K562 (cell line): ENCODE measurements around the gene TOMM40L. TPM values are rescaled to one million over a fixed set of nuclear protein-coding genes. Genes with fewer than 3 reads are reported as not detected.
A peak's percentile ranks its signal among the peaks of the same experiment; 100 is the strongest.

Experiments used
- CEBPB ChIP-seq: fragments of 450-650 bp; IDR thresholded peaks from 2 replicates; pipeline ENCODE4 v1.6.1; 2016; ENCODE audit warnings: missing genetic modification characterization, missing compliant biosample characterization
- FOXK1 ChIP-seq: sonication (generic); formaldehyde crosslinking; IDR thresholded peaks from 2 replicates; pipeline ENCODE4 v1.8.0; 2022; ENCODE audit warnings: missing genetic modification reagents, mild to moderate bottlenecking, borderline replicate concordance
- HNRNPLL ChIP-seq: fragments of 200-400 bp; formaldehyde crosslinking; IDR thresholded peaks from 2 replicates; pipeline ENCODE4 v1.6.1; 2017; ENCODE audit warnings: low read length, low read depth, mild to moderate bottlenecking; ENCODE audit not compliant: poor library complexity, severe bottlenecking
- NEUROD1 ChIP-seq: fragments of 150-350 bp; IDR thresholded peaks from 2 replicates; pipeline ENCODE4 v1.6.1; 2014; ENCODE audit warnings: borderline replicate concordance, low read length, low read depth; ENCODE audit not compliant: partially characterized antibody
- PHB2 ChIP-seq: fragments of 450-650 bp; IDR thresholded peaks from 2 replicates; pipeline ENCODE4 v1.6.1; 2017; ENCODE audit warnings: low read depth
- PRPF4 ChIP-seq: fragments of 200-400 bp; formaldehyde crosslinking; IDR thresholded peaks from one replicate; pipeline ENCODE4 v1.6.1; 2017; ENCODE audit warnings: low read length, low read depth, mild to moderate bottlenecking; ENCODE audit not compliant: insufficient read depth, poor library complexity, severe bottlenecking
- SP1 ChIP-seq: sonication (generic); formaldehyde crosslinking; IDR thresholded peaks from 2 replicates; pipeline ENCODE4 v1.8.1; 2022; ENCODE audit warnings: mild to moderate bottlenecking, missing genetic modification reagents
- TAF7 ChIP-seq: fragments of 450-650 bp; IDR thresholded peaks from 2 replicates; pipeline ENCODE4 v1.6.1; 2016; ENCODE audit warnings: missing genetic modification characterization, missing compliant biosample characterization
- U2AF2 ChIP-seq: fragments of 200-400 bp; formaldehyde crosslinking; optimal IDR thresholded peaks from 2 replicates; pipeline ENCODE3; 2017; ENCODE audit warnings: low read depth, mild to moderate bottlenecking, low read length
- YY1 ChIP-seq, 3 experiments: IDR thresholded peaks; 2 replicates each; pipeline ENCODE4 v1.6.1; 2011; ENCODE audit warnings: low read length in 2 of 3, mild to moderate bottlenecking in 2 of 3, moderate library complexity in 2 of 3, borderline replicate concordance in 1 of 3, control low read depth in 1 of 3, low read depth in 1 of 3; ENCODE audit not compliant: insufficient read depth in 3 of 3, insufficient replicate concordance in 2 of 3, control insufficient read depth in 1 of 3, insufficient read length in 1 of 3; ENCODE audit errors: extremely low read depth in 1 of 3
- ZBTB17 ChIP-seq: fragments of 450-650 bp; formaldehyde crosslinking; IDR thresholded peaks from 2 replicates; pipeline ENCODE4 v1.4.0; 2020; ENCODE audit warnings: mild to moderate bottlenecking
- ZNF239 ChIP-seq: fragments of 250-450 bp; sonication (Bioruptor Pico); IDR thresholded peaks from 2 replicates; pipeline ENCODE4 v1.4.0; 2020; ENCODE audit warnings: mild to moderate bottlenecking
- ZNF766 ChIP-seq: fragments of 200-800 bp; sonication (Bioruptor generic); conservative IDR thresholded peaks from 2 replicates; pipeline ENCODE4 v1.6.1; 2016; ENCODE audit warnings: missing genetic modification characterization, missing compliant biosample characterization
- polyA plus RNA-seq, 8 experiments: library from polyadenylated mRNA; depleted of rRNA in 4 of 8; stranded (reverse) in 5 of 8; unstranded in 3 of 8; fragments of >200 nt; fragmentation: Nextera tagmentation in 2 of 8; fragmentation: Illumina TruSeq in 1 of 8; extraction: Ambion mirVana in 2 of 8; extraction: Trizol in 1 of 8; gene quantifications; 2 replicates each; pipeline versions ENCODE4 v1.2.1 to v1.2.3, GENCODE V29; 2011 to 2014; ENCODE audit warnings: inconsistent platforms in 1 of 8, missing spikeins in 1 of 8
- total RNA-seq, 7 experiments: library from RNA; depleted of rRNA in 6 of 7; stranded (reverse); fragments of >200 nt in 6 of 7; fragmentation: Illumina TruSeq in 2 of 7; extraction: Trizol in 2 of 7; gene quantifications; 2 replicates each; pipeline versions ENCODE4 v1.2.1 to v1.2.3, GENCODE V29; 2011 to 2021; ENCODE audit warnings: low replicate concordance in 1 of 7
- TF ChIP-seq, protein P1 (sequence below): fragments of 250-450 bp; sonication (Bioruptor Pico); IDR thresholded peaks from 2 replicates; pipeline ENCODE4 v1.5.0; 2021; ENCODE audit warnings: mild to moderate bottlenecking, moderate library complexity
- TF ChIP-seq, protein P2 (sequence below): sonication (generic); formaldehyde crosslinking; IDR thresholded peaks from 2 replicates; pipeline ENCODE4 v1.8.1; 2023; ENCODE audit warnings: mild to moderate bottlenecking, missing genetic modification reagents
- TF ChIP-seq, protein P3 (sequence below): fragments of 450-650 bp; formaldehyde crosslinking; IDR thresholded peaks from 2 replicates; pipeline ENCODE4 v1.4.0; 2020; ENCODE audit warnings: mild to moderate bottlenecking, moderate library complexity
- TF ChIP-seq, protein P4 (sequence below): fragments of 450-650 bp; conservative IDR thresholded peaks from 2 replicates; pipeline ENCODE4 v1.6.1; 2016; ENCODE audit warnings: missing genetic modification characterization, low read depth, mild to moderate bottlenecking, control low read depth, missing compliant biosample characterization
- TF ChIP-seq, protein P5 (sequence below): sonication (generic); formaldehyde crosslinking; IDR thresholded peaks from 2 replicates; pipeline ENCODE4 v1.9.0; 2022; ENCODE audit warnings: mild to moderate bottlenecking, missing genetic modification reagents

TOMM40L gene
- total and polyA plus RNA-seq, 9 of the 15 experiments (the other 6 are each of a cell fraction or from before 2014, with no cell fraction given), result 9.6 to 33.6 (median 25.2) TPM

DNA sequence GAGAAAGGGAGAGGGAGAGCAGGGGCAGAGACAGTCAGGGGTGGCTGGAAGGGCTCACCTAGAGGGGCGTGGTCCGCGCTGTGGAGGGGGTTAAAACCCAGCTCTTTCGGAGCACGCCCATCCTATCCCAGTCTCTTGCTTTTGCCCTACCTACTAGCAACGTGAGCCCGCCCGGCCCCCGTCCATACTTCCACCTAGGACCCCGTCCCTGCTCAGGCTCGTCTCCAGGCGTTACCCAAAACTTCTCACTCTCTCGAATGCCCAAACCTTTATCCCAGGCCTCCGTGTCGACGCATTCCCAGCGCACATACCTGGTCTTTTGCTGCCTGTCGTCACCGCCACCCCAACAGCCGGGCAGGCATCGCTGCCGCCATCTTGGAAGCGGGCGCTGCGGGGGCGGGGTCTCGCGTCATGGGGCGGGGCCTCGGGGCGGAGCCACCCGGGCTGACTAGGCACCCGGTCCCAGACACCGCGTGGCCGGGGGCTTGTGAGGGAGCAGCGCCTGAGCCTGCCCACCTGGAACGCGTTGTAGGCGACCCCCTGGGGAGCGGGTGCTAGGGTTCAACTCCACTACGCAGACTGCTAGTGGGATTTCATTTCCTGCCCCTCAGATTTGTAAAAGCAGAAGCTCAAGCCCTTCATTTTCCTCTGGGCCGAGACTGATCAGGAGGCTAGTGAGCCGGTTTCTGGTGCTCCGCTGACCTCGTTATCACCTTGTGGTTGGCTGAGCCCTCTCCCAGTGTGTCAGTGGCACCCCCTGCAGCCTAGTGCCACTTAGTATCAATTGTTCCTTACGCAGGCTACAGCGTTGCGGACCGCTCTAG, 48.5 kb upstream of the TOMM40L start, which contains the start of gene B4GALT3 (continued):
- TF ChIP-seq CEBPB (tag), result no peak
- TF ChIP-seq, protein P1, sequence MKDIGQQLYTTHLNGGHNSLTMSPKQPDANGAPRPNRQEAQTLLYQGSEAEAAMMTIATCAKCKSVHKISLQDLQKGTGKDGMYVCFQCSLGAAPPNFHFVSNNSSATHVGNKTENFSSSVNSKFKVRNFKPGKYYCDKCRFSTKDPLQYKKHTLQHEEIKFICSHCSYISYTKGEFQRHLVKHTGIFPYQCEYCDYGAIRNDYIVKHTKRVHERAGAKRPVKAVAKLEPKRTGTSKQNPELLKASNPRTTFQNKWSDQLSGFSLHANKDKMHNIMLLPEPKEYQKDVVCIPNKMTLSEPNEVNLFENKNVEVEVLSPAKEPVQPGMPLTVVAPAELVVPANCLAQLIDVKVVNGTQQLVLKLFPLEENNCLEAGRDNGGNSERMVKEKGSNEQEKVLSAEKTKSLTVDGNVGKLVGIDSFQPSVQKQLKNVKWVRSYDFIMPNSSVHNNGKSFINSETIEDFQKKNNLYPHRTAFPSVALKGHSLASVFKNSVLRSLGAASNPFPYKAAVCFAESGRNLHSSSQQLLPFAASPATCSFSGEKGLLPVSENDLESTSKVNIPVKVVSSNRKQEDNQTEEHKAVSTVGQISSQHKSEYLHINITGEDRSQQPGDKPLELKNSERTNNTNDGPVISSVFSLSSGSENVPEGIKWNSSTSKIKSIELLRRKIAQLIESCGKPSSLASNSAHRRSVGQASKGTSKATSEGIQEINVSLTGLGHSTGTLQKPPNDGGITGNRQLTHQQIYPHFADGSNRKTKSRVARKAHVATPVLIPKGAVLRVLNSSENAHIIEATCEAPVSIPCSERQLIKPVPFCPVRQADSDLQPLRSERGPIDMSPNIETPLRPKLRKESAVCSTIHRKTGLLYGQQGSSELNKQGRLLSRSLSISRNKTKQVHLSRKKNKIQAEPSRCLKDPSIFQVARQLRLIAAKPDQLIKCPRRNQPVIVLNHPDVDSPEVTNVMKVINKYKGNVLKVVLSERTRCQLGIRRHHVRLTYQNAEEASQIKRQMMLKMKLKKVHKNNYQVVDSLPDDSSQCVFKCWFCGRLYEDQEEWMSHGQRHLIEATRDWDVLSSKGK (CRISPR knock-in tag), result no peak
- no peak for TF ChIP-seq ZNF239 (CRISPR knock-in tag)
- TF ChIP-seq, protein P2, sequence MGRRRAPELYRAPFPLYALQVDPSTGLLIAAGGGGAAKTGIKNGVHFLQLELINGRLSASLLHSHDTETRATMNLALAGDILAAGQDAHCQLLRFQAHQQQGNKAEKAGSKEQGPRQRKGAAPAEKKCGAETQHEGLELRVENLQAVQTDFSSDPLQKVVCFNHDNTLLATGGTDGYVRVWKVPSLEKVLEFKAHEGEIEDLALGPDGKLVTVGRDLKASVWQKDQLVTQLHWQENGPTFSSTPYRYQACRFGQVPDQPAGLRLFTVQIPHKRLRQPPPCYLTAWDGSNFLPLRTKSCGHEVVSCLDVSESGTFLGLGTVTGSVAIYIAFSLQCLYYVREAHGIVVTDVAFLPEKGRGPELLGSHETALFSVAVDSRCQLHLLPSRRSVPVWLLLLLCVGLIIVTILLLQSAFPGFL (CRISPR knock-in tag), result 0 out of 2 replicates have a peak, but pooled peaks have one; percentile 15
- no peak for TF ChIP-seq NEUROD1
- TF ChIP-seq SP1 (CRISPR knock-in tag), result peak; percentile 97
- peak; percentile 93 to 99 (median 98) for TF ChIP-seq YY1 (IDR thresholded peaks at IDR 0.05; ENCODE audit: borderline replicate concordance in 1 of 3, control insufficient read depth in 1 of 3, extremely low read depth in 1 of 3, insufficient read depth in 3 of 3, insufficient read length in 1 of 3, insufficient replicate concordance in 2 of 3, low read depth in 1 of 3, low read length in 2 of 3)
- peak; percentile 92 for TF ChIP-seq TAF7
- TF ChIP-seq HNRNPLL, result peak; percentile 85
- TF ChIP-seq PHB2, result no peak
- 0 out of 2 replicates have a peak, but pooled peaks have one; percentile 54 for TF ChIP-seq ZBTB17 (CRISPR knock-in tag)
- peak; percentile 86; the same call in 1 of the 2 replicates for TF ChIP-seq ZNF766
- TF ChIP-seq, protein P3, sequence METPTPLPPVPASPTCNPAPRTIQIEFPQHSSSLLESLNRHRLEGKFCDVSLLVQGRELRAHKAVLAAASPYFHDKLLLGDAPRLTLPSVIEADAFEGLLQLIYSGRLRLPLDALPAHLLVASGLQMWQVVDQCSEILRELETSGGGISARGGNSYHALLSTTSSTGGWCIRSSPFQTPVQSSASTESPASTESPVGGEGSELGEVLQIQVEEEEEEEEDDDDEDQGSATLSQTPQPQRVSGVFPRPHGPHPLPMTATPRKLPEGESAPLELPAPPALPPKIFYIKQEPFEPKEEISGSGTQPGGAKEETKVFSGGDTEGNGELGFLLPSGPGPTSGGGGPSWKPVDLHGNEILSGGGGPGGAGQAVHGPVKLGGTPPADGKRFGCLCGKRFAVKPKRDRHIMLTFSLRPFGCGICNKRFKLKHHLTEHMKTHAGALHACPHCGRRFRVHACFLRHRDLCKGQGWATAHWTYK (CRISPR knock-in tag), result 0 out of 2 replicates have a peak, but pooled peaks have one; percentile 43
- TF ChIP-seq U2AF2, result no peak
- TF ChIP-seq PRPF4, result no peak
- TF ChIP-seq, protein P4, sequence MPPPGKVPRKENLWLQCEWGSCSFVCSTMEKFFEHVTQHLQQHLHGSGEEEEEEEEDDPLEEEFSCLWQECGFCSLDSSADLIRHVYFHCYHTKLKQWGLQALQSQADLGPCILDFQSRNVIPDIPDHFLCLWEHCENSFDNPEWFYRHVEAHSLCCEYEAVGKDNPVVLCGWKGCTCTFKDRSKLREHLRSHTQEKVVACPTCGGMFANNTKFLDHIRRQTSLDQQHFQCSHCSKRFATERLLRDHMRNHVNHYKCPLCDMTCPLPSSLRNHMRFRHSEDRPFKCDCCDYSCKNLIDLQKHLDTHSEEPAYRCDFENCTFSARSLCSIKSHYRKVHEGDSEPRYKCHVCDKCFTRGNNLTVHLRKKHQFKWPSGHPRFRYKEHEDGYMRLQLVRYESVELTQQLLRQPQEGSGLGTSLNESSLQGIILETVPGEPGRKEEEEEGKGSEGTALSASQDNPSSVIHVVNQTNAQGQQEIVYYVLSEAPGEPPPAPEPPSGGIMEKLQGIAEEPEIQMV, result no peak
- TF ChIP-seq, protein P5, sequence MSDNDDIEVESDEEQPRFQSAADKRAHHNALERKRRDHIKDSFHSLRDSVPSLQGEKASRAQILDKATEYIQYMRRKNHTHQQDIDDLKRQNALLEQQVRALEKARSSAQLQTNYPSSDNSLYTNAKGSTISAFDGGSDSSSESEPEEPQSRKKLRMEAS (CRISPR knock-in tag), result peak; percentile 96
- no peak for TF ChIP-seq FOXK1 (CRISPR knock-in tag)
